HuH-7 (cell line): ENCODE results near the gene HNMT.

Source experiments
- DNase-seq: peaks from one replicate; pipeline ENCODE4 v3.0.0; 2011; ENCODE audit warnings: low spot score

The HNMT gene

DNA sequence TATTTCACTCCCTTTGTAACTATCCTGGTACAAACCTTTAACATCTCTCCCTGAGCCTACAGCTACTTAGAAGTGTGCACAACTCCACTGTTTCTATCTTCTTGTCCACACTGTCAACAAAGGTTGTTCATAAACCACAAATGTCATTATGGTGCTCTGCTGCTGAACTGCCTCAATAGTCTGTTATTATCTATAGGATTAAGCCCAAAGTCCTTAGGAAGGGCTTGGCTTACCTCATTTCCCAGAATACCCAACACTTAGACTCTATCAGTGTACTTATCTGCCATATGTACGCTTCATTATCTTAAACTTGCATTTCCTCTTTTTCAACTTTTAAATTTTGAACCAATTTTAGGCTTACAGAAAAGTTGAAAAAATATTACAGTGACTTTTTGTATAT is 94.2 kb downstream of the HNMT start:
- DNase-seq = no peak

DNA sequence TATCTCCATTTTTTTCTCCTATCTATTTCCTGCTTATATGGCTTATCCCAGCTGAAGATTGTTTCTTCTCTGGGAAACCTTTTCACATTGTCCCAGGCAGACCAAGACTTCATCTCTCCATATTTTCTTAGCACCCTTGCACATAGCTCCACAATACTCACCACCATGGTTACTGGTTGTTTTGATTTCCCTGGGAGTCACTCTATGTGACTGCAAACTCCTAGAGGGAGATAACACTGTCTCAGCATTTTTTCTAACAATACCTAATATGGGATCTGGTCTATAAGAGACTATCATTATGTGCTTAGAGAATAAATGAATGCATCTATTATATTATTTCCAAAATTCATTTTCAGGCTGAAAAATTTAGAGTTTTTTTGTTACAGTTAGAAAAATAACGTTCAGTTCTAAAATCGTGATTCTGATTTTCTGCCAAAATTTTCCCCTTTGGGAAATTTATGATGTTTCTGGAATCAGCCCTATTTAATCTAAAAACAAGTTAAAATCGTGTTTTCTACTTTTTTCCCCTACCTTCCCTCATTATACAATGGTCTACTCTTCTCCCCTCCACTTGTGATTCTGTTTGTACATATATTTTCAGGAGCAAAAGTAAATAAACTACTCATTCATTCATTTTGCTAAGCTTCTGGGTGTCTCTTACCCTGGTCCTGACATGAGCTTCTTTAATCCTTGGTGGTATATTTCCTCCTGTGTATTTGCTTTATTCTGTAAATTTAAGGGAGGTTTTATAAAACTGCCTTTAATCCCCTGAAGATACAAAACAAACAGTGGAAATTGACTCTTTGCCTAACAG is 95.4 kb downstream of the HNMT start:
- no peak for DNase-seq

DNA sequence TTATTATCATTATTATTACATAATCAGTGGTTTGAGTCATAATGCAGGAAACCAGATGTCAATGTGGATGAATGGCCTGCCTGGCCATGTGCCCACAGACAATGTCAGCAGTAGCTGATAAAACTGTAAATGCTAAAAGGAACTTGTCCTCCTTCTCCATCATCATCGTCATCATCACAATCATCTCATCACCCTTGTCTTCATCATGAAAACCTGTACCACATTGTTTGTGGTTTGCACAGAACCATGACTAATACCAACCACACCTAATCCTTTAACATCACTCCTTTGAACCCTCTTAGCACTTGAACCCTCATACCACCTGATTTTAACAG is 96.0 kb downstream of the HNMT start:
- DNase-seq = no peak

DNA sequence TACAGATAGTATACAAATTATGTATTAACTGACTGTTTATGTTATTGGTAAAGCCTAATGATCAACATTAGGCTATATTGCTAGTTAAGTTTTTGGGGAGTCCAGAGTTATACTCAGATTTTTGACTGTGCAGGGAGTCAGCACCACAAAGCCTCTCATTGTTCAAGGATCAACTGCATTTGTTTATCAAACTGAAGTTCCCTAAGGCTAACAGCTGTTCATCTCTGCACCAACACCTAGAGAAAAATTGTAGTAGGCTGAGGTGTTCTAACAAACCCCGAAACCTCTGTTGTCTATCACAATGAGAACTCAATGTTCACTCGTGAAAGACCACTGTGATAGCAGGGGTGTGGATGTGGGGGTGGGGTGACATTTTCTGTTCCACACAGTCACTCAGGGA is 97.7 kb downstream of the HNMT start:
- no peak for DNase-seq

DNA sequence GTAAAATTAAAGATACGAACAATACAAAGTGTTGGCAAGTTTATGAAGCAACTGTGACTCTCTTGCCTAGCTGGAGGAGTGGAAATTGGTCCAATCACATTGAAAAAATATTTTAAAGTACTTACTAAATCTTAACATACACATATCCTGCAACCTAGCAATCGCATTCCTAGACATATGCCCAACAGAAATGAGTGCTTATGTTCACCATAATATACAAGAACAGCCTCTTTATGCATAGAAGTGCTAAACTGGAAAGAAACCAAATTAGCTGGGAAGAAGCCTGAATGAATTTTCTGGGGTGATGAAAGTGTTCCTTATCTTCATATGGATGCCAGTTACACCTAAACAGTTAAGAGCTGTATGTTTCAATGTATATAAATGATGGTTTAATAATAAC is 98.9 kb downstream of the HNMT start:
- no peak for DNase-seq
